ENCODE measurements around the gene ZFPM1.

The ZFPM1 gene

DNA sequence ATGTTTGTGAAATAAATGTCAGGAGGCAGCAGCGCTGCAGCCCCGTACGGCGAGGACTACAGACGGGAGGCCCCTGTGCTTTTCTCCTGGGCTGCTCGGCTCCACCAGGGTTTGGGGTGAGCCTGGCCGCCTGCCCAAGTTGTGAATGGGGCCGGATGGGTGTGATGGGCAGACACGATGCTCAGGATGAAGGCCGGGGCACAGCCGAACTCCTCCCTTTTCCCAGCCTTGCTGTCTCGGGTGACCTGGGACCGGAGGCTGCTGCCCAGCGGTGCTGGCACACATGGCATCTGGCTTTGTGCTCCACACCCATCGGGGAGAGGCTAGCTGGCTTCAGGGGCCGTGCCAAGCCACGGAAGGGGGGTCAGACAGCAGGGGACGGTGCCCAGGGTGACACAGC, 34.2 kb upstream of the ZFPM1 start:
- no peak for DNase-seq

DNA sequence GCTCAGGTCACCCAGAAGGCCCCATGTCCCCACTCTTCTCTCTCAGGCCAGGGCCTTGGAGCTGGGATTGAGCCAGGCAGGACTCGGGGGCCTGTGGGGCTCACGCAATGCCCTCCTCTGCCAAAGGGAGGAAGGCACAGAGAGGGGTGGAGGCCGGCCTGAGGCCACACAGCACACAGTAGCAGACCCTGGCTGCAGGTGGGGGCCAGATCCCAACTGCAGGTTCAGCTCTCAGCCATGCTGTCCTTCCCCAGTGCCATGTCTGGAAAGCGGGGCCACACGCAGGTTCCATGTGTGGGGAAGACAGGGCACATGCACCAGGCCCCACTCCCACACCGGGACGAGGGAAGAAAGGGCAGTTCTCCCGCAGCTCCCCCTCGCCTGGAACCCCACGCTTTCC, 33.3 kb upstream of the ZFPM1 start:
- no peak for DNase-seq

DNA sequence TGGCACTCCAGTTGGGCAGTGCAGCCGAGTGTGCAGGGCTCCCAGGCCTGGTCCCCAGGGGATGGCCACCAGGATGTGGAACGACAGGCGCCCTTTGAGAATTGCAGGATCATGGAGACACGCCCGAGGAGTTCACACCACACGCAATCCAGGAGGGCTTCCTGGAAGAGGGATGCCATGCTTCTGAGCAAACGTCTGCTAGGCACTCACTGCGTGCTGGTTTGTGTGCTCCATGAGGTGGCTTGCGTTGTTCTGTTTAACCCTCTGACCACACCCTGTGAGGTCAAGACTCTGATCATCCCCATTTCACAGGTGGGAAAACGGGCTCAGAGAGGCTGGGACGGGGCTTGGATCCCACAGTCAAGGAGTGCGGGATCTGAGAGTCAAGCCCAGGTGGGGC, 32.6 kb upstream of the ZFPM1 start:
- DNase-seq = no peak

DNA sequence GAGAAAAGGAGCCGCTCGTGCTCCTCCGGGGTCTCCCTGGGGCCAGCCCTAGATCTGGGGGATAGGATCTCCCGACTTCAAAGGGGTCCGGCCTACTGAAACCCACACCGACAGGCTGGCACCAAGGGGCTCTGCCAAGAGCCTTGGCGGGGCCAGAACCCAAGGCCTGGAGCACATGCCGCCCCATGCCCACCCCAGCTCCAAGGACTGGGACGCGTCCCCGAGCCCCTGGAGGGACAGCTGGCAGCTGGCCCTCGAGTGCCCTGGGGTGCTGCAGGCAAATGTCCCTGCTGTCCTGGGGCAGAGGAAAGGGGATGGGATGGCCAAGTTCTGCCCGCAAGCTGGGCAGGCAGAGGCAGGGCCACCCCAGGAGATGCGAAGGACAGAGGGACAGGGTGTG, 31.8 kb upstream of the ZFPM1 start:
- DNase-seq = no peak

- DNase-seq = no peak
Measured at GRCh38 chr16:88421871-88422433, 31.1 kb upstream of the ZFPM1 start.

DNA sequence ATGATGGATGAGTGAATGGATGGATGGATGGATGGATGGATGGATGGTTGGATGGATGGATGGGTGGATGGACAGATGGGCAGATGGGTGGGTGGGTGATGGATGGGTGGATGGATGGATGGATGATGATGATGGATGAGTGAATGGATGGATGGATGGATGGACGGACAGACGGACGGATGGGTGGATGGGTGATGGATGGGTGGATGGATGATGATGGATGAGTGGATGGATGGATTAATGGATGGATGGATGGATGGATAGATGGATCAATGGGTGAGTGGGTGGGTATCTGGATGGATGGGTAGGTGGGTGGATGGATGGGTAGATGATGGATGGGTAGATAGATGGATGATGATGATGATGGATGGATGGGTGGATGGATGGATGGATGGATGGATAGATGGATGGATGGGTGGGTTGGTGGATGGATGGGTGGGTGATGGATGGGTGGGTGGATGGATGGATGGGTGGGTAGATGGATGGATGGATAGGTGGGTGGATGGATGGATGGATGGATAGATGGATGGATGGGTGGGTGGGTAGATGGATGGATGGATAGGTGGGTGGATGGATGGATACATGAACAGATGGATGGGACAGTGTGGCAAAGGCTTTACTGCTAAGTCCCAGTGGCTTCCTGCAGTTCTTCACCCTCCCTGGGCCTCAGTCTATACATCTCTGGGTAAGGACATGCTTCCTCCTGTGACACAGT, 30.2 kb upstream of the ZFPM1 start:
- no peak for DNase-seq

DNA sequence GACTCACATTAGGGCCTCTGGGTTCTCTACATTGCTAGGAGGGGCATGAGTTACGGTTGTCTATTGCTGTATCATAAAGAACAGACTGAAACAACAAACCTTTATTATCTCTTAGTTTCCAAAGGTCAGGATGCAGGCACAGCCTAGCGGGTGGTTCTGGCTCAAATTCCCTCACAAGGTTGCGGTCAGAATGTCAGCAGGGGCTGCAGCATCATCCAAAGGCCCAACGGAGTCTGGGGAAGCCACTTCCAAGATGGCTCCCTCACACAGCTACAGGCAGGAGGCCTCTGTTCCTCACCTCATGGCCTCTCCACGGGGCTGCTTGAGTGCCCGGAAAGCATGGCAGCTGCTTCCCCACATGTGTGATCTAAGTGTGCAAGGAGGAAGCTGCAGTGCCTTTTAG, 29.6 kb upstream of the ZFPM1 start:
- DNase-seq = no peak

- no peak for DNase-seq
Measured at GRCh38 chr16:88424587-88425235, 28.4 kb upstream of the ZFPM1 start.

GRCh38 chr16:88426018-88426417, 27.1 kb upstream of the ZFPM1 start:
- no peak for DNase-seq

DNA sequence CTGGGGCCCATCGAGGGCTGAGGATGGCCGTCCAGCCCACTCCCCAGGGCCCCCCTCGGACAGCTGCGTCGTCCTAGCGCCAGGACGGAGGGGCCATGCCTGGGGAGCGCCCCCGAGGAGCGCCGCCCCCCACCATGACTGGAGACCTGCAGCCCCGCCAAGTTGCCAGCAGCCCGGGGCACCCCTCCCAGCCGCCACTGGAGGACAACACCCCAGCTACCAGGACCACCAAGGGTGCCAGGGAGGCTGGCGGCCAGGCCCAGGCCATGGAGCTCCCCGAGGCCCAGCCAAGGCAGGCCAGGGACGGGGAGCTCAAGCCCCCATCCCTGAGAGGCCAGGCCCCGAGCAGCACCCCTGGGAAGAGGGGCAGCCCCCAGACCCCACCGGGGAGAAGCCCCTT, 25.7 kb upstream of the ZFPM1 start:
- no peak for DNase-seq

GRCh38 chr16:88428156-88428555, 24.9 kb upstream of the ZFPM1 start:
- DNase-seq = no peak

DNA sequence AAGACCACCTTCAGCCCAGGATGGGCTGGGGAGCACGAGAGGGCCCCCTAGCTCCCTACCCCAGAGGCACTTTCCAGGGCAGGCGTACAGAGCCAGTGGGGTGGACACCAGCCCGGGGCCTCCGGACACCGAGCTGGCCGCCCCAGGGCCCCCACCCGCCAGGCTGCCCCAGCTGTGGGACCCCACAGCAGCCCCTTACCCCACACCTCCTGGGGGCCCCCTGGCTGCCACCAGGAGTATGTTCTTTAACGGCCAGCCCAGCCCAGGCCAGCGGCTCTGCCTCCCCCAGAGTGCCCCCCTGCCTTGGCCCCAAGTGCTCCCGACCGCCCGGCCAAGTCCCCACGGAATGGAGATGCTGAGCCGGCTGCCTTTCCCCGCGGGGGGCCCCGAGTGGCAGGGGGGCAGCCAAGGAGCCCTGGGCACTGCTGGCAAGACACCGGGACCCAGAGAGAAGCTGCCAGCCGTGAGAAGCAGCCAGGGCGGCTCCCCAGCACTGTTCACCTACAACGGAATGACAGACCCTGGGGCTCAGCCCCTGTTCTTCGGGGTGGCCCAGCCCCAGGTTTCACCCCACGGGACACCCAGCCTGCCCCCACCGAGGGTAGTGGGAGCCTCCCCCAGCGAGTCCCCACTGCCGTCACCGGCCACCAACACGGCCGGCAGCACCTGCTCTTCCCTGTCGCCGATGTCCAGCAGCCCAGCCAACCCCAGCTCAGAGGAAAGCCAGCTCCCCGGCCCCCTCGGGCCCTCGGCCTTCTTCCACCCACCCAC, 24.3 kb upstream of the ZFPM1 start:
- no peak for DNase-seq

DNA sequence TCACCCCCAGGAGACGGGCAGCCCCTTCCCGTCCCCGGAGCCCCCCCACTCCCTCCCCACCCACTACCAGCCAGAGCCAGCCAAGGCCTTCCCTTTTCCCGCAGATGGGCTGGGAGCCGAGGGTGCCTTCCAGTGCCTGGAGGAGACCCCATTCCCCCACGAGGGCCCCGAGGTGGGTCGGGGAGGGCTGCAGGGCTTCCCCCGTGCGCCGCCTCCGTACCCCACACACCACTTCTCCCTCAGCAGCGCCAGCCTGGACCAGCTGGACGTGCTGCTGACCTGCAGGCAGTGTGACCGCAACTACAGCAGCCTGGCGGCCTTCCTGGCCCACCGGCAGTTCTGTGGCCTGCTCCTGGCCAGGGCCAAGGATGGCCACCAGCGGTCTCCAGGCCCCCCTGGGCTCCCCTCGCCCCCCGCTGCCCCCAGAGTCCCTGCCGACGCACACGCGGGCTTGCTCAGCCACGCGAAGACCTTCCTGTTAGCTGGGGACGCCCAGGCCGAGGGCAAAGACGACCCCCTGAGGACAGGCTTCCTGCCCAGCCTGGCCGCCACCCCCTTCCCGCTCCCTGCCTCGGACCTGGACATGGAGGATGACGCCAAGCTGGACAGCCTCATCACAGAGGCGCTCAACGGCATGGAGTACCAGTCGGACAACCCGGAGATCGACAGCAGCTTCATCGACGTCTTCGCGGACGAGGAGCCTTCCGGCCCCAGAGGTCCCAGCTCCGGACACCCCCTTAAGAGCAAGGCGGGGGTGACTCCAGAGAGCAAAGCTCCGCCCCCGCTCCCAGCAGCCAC, 23.5 kb upstream of the ZFPM1 start:
- DNase-seq = no peak

- DNase-seq = no peak
Measured at GRCh38 chr16:88430185-88430523, 22.9 kb upstream of the ZFPM1 start.

- DNase-seq = peak; percentile 13
Measured at GRCh38 chr16:88430524-88431446, 22.3 kb upstream of the ZFPM1 start.

GRCh38 chr16:88431651-88432050, 21.4 kb upstream of the ZFPM1 start:
- no peak for DNase-seq

- no peak for DNase-seq
Measured at GRCh38 chr16:88432174-88432573, 20.9 kb upstream of the ZFPM1 start.

GRCh38 chr16:88432753-88433152, 20.3 kb upstream of the ZFPM1 start:
- DNase-seq = no peak

GRCh38 chr16:88433632-88434352, 19.3 kb upstream of the ZFPM1 start:
- DNase-seq = no peak

DNA sequence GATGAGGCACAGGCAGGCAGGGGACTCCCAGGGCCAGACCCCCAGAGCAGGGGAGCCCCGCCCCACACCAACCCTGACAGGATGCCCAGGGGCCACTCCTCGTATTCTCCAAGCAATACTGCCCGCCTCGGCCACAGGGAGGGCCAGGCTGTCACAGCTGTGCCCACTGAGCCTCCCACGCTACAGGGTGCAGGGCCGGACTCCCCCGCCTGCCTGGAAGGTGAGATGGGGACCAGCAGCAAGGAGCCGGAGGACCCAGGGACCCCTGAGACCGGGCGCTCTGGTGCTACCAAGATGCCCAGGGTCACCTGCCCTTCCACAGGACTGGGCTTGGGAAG, 18.8 kb upstream of the ZFPM1 start:
- DNase-seq = no peak

DNA sequence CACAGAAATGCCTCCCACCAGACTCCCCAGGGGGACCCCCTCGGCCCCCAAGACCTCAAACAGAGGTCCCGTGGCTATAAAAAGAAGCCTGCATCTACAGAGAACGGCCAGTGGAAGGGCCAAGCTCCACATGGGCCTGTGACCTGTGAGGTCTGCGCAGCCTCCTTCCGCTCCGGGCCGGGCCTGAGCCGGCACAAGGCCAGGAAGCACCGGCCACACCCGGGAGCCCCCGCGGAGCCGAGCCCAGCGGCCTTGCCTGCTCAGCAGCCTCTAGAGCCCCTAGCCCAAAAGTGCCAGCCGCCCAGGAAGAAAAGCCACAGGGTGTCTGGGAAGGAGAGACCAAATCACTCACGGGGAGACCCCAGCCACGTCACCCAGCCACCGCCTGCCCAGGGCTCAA, 18.3 kb upstream of the ZFPM1 start:
- no peak for DNase-seq

All from NCI-H69 (cell line).